ENCODE data around the gene SLC35B4. TPM values are rescaled to one million over a fixed set of nuclear protein-coding genes. Genes with fewer than 3 reads are reported as not detected.

SLC35B4 gene
- 32.3 TPM for total RNA-seq

DNA sequence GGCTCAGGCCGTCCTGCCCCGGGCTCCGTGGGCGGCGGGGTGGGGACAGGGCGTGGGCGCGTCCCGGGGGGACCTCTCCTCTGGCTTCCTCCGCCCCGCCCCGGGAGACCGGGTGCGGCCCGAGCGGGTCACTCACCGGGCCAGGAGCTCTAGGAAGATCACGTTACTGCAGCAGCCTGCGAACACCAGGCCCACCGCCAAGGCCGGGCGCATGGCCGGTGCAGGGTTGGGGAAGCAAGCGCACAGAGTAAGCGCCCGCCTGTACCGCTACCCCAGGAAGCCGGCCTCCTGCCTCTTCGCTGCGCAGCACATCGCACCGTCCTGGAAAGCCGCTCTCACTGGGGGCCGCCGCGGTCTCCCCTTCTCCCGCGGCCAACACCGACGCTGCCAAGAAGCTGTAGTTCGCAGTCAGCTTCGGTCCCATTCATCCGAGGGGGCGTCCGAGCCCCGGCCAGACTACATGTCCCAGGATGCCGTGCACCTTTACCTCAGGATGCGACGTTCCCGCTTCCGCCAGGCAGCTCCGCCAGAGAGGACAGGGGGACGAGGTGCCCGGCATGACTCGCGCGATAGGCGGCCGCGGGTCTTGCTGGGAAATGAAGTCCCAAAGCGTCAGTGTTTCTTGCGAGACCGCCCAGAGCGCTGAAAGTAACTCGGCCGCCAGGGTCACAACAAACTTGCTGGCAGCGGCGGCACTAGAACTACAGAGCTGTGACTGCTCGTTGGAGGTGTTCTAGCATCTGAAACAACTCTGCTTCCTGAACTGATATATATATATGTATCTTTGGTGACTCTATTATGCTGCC is at the start of gene SLC35B4:
TSS of gene SLC35B4 (minus strand) at position 392 of the 806 bp plus-strand sequence. CDS start at position 213, 179 bp downstream.

Other genes starting within 250 kb of the SLC35B4 start
- gene LRGUK, start 189.6 kb downstream of the SLC35B4 start, total RNA-seq, result 11.8 TPM
- gene AKR1B1, start 142.2 kb upstream of the SLC35B4 start, total RNA-seq, result 63.7 TPM
- not detected for gene AKR1B10, start 210.6 kb upstream of the SLC35B4 start, total RNA-seq
- not detected for gene AKR1B15, start 232.2 kb upstream of the SLC35B4 start, total RNA-seq